HG02588 (cell line): ENCODE results near the gene CAMSAP1.
"Not testable (repeated sequence)": the region's sequence is repeated elsewhere in the genome, so short reads cannot be mapped to it uniquely, and the experiment has no call there.

ENCODE experiments used
- ATAC-seq: cut with Tn5 transposase; IDR thresholded peaks from one replicate; pipeline ENCODE4 v1.9.1; 2021; ENCODE audit warnings: mild to moderate bottlenecking, moderate library complexity; ENCODE audit not compliant: unreplicated experiment

CAMSAP1 gene

DNA sequence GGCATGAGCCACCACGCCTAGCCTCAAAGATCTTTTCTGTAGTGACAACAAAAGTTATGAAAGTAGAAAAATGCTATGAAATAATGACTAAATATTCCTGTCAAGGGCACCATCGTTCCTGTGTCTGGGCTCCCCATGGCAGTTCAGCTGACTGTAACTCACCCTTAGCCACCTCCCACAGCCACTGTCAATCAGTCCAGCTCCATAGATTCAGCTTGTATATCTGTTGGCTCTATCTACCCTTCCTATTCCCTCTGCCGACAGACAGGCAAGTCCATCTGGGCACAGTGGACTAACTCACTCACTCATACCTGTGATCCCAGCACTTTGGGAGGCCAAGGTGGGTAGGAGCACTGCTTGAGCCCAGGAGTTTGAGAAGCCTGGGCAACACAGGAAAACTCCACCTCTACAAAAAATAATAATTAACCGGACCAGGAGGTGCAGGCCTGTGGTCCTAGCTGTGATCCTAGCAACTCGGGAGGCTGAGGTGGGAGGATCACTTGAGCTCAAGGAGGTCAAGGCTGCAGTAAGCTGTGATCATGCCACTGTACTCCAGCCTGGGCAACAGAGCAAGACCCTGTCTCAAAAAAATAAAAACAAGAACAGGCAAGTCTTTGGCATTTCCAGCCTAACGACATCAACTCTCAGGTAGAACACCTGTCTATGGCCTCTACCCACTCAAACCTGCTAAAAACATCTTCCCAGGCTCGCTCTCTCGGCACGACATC is 6.2 kb downstream of the CAMSAP1 start:
- ATAC-seq, result no peak

- no peak for ATAC-seq
Observed at GRCh38 chr9:135898634-135899407, 8.5 kb downstream of the CAMSAP1 start.

DNA sequence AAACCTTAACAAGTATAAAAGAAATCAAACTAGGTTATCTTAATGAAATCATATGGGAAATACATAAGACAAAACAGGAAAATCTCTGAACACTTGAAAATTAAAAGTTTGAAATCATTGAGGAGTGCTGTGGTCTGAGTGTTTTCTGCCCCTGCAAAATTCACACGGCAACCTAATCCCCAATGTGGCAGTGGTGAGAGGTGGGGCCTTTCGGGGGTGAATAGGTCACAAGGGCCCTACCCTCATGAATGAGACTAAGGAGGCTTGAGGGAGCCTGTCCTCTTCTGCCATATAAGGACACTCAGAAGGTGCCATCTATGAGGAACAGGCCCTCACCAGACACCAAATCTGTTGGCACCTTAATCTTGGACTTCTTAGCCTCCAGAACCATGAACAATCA is 10.7 kb downstream of the CAMSAP1 start:
- ATAC-seq, result no peak

DNA sequence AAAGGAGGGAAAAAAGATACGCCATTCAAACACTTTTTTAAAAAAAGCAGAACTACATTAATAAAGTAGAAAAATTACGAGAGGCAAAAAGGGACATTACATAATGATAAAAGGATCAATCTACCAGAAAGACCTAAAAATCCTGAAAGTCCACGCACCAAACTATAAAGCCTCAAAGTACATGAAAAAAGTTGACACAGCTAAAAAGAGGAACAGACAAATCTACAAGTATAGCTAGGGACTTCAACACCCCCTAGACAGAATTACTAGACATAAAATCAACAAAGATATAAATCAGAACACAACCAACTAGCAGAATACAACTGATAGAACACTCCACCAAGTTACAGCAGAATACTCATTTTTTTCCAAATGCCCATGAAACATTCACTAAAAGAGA is 11.1 kb downstream of the CAMSAP1 start:
- ATAC-seq, result no peak

DNA sequence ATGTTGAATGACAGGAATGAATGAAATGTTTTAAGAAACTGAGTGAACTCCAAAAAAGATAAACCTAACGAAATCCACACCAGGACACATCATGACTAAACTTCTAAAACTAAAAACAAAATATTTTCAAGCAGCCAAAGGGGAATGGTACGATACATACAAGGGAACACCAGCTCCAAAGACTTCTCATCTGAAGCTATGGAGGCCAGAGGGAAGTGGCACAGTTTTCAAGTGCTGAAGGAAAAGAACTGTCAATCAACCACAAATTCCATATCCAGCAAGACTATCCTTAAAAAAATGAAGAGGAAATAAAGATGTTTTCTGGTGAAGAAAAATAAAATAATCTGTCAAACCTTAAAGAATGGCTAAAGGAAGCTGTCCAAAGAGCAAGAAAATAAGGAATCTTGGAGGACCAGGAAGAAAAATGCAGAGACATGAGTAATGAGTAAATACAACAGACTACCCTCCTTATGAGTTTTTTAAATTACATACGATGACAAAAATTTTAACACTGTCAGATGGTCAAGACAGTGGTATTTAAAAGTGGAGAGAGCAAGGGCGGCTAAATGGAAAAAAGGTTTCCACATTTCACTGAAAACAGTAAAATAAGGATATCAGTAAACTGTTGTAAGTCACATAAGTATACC is 12.0 kb downstream of the CAMSAP1 start:
- no peak for ATAC-seq

DNA sequence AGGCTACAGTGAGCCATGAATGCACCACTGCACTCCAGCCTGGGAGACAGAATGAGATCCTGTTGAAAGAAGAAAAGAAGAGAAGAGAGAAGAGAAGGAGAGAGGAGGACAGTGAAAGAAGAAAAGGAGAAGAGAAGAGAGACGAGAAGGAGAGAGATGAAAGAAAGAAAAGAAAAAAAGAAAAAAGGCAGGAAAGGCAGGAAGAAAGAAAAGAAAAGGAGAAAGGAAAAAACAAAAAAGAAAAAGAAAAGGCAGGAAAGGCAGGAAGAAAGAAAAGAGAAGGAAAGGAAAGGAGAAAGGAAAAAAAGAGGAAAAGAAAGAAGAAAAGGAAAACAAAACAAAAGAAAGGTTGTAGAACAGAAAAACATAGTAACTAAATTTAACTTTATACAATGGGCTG is 14.2 kb downstream of the CAMSAP1 start:
- ATAC-seq, result no peak

DNA sequence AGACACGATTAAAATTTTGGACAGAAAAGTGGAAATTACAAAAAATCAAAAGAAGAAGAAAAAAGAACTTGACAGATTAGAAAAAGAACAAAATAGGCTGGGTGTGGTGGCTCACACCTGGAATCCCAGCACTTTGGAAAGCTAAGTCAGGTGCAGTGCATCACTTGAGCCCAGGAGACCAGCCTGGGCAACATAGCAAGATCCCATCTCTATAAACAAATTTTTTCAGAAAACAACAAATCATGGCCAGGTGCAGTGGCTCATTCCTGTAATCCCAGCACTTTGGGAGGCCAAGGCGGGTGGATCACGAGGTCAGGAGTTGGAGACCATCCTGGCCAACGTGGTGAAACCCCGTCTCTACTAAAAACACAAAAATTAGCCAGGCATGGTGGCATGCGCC is 15.0 kb downstream of the CAMSAP1 start:
- not testable (repeated sequence) for ATAC-seq

DNA sequence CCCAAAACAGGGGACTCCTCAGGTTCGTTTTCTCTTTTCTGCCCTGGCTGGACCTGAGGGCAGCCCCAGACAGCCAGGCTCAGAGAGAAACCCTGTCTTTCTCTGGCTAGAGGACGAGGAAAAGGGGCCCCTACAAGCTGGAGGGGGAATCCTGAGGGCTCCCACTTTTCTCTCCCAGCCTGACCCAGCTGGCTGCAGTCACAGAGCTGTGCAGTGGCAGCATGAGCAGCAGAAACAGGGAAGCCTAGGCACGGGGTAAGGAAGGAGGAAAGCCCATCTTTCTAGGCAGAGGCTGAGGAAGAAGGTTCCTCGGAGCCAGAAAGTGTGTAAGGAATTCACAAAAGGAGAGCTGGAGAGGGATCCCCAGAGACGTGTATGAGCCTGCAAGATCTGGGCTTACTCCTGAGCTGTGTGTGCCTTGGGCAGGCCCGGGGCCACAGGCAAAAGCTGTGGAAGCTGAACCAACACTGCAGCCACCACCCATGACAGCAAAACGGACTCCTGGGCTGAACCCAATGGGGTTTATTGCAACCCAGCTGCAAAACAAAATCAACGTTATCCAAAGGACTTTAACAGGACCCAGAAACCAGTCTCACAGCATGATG is 16.2 kb downstream of the CAMSAP1 start:
- ATAC-seq, result no peak

GRCh38 chr9:135890190-135891026 is 16.9 kb downstream of the CAMSAP1 start:
- no peak for ATAC-seq

DNA sequence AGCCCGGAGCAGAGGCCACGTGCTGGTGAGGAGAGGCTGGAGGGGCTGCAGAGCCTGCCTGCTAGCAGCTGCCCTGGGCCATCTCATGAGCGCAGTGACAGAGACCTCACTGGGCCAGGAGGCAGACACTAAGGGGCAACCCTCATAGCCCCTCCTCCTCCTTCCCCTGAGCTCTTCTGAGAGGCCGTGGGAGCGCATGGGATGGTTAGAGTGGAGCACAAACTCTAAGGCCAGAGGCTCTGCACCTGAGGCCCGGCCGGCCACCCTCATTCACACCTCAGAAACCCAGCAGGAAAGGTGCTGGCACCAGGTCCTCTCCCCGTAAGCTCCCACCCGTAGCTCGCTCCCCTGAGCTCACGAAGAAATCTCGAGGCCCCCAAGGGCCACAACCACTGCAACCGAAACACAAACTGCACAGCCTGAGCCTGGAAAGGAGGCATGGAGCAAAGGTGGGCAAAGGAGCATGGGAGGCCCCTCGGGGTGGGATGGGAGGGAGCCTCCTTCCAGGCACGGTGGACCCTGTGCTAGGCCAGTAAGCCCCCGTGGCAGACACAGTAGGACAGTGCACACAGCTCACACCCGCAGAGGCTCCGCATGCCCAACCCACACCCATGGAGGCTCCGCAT is 17.7 kb downstream of the CAMSAP1 start:
- no peak for ATAC-seq

GRCh38 chr9:135888766-135889394 is 18.5 kb downstream of the CAMSAP1 start:
- ATAC-seq, result no peak

DNA sequence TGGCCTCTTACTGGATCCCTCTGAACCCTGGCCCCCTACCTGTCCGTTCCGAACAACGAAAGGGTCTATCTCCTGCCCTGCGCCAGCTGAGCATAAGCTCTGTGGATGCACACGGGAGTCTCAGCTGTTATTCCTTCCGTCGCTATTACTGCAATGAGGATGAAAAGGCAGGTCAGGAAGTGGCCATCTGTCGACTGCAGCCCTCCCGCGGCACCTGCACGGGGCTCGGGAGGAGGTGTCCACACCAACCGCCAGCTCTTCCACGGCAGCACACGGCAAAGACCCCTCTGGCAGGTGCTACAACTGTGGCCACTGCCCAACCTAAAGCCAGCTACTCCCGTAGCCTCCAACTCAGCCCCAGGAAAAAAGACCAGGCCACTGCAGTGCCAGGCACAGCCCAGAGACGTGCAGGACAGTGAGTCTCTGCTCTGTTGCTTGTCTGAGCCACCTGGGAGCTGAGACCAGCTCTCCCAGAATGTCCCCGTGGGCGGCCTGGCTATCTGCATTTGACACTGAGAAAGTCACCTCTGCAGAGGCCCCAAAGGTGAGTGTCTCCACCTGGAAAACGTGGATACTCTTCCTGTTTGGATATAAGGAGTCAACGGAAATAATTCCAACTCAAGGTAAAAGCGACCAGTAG is 19.1 kb downstream of the CAMSAP1 start:
- no peak for ATAC-seq

DNA sequence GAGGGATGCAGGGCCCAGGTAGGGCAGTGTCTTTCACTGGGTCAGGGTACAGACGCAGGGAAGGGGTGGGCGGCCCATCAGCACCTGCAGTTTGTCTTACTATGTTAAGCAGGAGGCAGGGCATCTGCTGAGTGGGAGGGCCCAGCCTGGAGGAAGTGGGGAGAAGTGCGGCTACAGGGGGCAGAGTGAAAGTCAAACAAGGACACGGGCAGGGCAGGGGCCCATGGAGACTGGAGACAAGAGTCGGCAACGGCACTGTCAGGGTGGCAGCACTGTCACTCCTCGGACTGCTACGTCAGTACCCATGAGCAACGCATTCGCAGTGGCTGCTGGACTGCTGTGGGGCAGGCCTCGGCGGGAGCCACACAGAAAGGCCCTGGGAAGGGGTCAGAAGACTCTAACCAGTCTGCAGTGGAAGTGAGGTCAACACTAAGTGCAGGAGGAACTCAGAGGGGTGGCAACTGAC is 19.7 kb downstream of the CAMSAP1 start:
- no peak for ATAC-seq

DNA sequence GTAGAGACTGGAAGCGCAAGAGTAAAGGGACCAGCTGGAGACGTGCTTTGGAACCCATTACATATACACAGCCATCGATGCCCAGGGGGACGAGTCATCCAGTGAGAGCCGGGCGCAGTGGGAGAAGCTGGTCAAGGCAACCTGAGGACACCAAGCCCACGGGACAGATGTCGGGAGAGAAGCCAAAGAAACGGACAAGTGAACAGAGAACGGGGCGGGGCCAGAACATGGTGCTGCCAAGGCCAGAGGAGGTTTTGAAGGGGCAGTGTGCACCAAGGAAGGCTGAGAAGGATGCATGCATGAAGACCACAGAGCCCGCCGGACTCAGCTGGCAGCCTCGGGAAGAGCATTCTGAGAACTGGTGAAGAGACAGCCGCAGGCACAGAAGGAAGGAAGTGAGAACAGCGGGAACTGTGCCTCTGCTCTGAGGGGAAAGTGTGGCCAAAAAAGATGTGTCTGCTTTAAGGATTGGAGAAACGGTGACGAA is 20.3 kb downstream of the CAMSAP1 start:
- no peak for ATAC-seq

DNA sequence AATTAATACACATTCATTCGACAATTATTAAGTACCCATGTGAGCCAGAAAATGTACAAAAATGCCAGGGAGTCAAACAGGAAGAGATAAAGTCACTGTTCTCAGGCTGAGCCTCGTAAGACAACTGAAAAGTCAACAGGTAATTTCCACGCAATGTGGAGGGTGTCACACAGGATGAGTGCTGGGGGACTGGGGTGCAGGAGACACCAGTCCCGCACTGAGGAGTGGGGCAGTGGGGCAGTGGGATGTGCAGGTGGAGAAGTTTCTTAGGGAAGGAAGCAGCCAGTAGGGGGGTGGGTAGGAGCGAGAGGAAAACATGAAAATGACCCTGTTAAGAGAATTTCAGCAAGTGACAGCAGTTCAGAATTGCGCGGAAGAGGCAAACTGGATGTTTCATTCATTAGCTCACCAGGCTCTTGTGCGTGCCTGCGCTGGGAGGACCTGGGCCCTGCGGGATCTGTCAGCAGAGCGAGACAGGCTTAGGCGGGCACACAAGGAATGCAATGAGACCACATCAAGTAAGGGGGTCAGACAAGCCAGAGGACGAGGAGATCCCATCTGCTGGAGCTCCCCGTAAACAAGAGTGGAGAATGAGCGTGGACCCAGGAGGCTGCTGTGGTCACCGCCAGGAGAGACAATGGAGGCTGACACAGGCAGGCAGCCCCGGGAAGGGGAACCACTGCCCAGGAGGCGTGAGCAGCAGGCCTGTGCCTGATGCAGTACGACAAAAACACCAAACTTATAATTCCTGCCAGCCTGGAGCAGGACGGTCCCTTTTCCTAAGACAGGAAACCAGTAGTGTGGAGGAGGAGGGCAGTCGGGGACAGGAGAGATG is 21.0 kb downstream of the CAMSAP1 start:
- ATAC-seq, result no peak

- no peak for ATAC-seq
Observed at GRCh38 chr9:135885100-135885853, 22.1 kb downstream of the CAMSAP1 start.

GRCh38 chr9:135884328-135885035 is 22.9 kb downstream of the CAMSAP1 start:
- ATAC-seq, result no peak
